ENCODE measurements around the gene ELOVL1.

GRCh38 chr1:43367026-43367903 is 546 bp downstream of the ELOVL1 start:
- TF ChIP-seq CTCF (IDR thresholded peaks at IDR 0.05; ENCODE audit: borderline replicate concordance, extremely low read depth, low read length, poor library complexity, severe bottlenecking) (no peak), EZH2 (IDR thresholded peaks at IDR 0.05; ENCODE audit: borderline replicate concordance, low read depth, low read length, severe bottlenecking) (no peak)
